NCI-H526 treated with DMSO at 0.1 percent for 48 hours (cell line): ENCODE results near the gene CSNK2A1.

Source experiments
- DNase-seq: peaks from one replicate; lab custom pipeline; 2025; lab: John Stamatoyannopoulos, UW

Gene CSNK2A1

GRCh38 chr20:543369-544152 lies at the start of gene CSNK2A1:
Gene CSNK2A1, minus strand, starts transcription at chr20:543790. Its CDS starts 35,239 bp downstream, at chr20:508551.
- DNase-seq, result peak; percentile 98

GRCh38 chr20:592506-592905 lies 48.9 kb upstream of the CSNK2A1 start:
- no peak for DNase-seq

GRCh38 chr20:591941-592340 lies 48.4 kb upstream of the CSNK2A1 start:
- DNase-seq, result no peak

- DNase-seq, result no peak
These were observed 45.5 kb upstream of the CSNK2A1 start for GRCh38 chr20:588932-589672.

GRCh38 chr20:588476-588875 lies 44.9 kb upstream of the CSNK2A1 start:
- no peak for DNase-seq

- DNase-seq, result no peak
These were observed 41.3 kb upstream of the CSNK2A1 start for GRCh38 chr20:584971-585301.

- no peak for DNase-seq
These were observed 40.8 kb upstream of the CSNK2A1 start for GRCh38 chr20:584161-584970.

- no peak for DNase-seq
These were observed 38.6 kb upstream of the CSNK2A1 start for GRCh38 chr20:582204-582603.

- peak; percentile 62 for DNase-seq
These were observed 35.5 kb upstream of the CSNK2A1 start for GRCh38 chr20:578940-579690.

GRCh38 chr20:577167-577791 lies 33.7 kb upstream of the CSNK2A1 start:
- peak; percentile 30 for DNase-seq

- DNase-seq, result peak; percentile 96
These were observed 32.6 kb upstream of the CSNK2A1 start for GRCh38 chr20:576156-576555.

GRCh38 chr20:575230-575629 lies 31.6 kb upstream of the CSNK2A1 start:
- DNase-seq, result no peak

GRCh38 chr20:574297-574942 lies 30.8 kb upstream of the CSNK2A1 start:
- no peak for DNase-seq

- no peak for DNase-seq
These were observed 30.1 kb upstream of the CSNK2A1 start for GRCh38 chr20:573414-574296.

GRCh38 chr20:572727-573126 lies 29.1 kb upstream of the CSNK2A1 start:
- DNase-seq, result no peak

GRCh38 chr20:571754-572441 lies 28.3 kb upstream of the CSNK2A1 start:
- no peak for DNase-seq

GRCh38 chr20:568673-569415 lies 25.3 kb upstream of the CSNK2A1 start:
- DNase-seq, result no peak

- no peak for DNase-seq
These were observed 24.6 kb upstream of the CSNK2A1 start for GRCh38 chr20:568097-568652.
